Aorta (tissue), 5 donors: ENCODE measurements around the gene MAML3. TPM values are rescaled to one million over a fixed set of nuclear protein-coding genes. Genes with fewer than 3 reads are reported as not detected.

Source experiments
- ATAC-seq: fragments of 200-7000 bp; cut with Tn5 transposase; one replicate; pipeline ENCODE4 v1.9.1; 2022; ENCODE audit warnings: moderate library complexity; ENCODE audit not compliant: low FRiP score
- DNase-seq, 2 donors: peaks; one replicate each; pipeline ENCODE4 v3.0.0-alpha.2; 2020
- H3K27ac ChIP-seq, 2 donors: one replicate each; pipeline ENCODE4 v1.5.1; 2013; ENCODE audit warnings: low read length in 2 of 2, mild to moderate bottlenecking in 2 of 2, moderate library complexity in 2 of 2, control low read depth in 1 of 2, inconsistent platforms in 1 of 2, low read depth in 1 of 2
- H3K27me3 ChIP-seq, 2 donors: one replicate each; pipeline ENCODE4 v1.6.1; 2013; ENCODE audit warnings: control low read depth in 1 of 2, low read length in 1 of 2, mild to moderate bottlenecking in 1 of 2, moderate library complexity in 1 of 2; ENCODE audit not compliant: insufficient read depth in 2 of 2, control insufficient read depth in 1 of 2
- H3K36me3 ChIP-seq, 2 donors: one replicate each; pipeline ENCODE4 v1.6.1; 2013; ENCODE audit warnings: control low read depth in 1 of 2, low read length in 1 of 2, mild to moderate bottlenecking in 1 of 2; ENCODE audit not compliant: insufficient read depth in 2 of 2, control insufficient read depth in 1 of 2
- H3K4me1 ChIP-seq, 2 donors: one replicate each; pipeline ENCODE4 v1.6.1; 2013; ENCODE audit warnings: low read length in 2 of 2, control low read depth in 1 of 2, mild to moderate bottlenecking in 1 of 2, moderate library complexity in 1 of 2; ENCODE audit not compliant: insufficient read depth in 2 of 2, control insufficient read depth in 1 of 2
- H3K4me3 ChIP-seq, 2 donors: one replicate each; pipeline ENCODE4 v1.5.1; 2013; ENCODE audit warnings: low read length in 2 of 2, control low read depth in 1 of 2, mild to moderate bottlenecking in 1 of 2
- H3K9me3 ChIP-seq: one replicate; pipeline ENCODE4 v1.6.1; 2013; ENCODE audit warnings: mild to moderate bottlenecking, low read length; ENCODE audit not compliant: control insufficient read depth
- WGBS, 2 donors: extraction: QIAGEN DNeasy Blood & Tissue Kit; methylation state at CpG; one replicate each; pipeline ENCODE4 v1.1.7; 2013; 5-methylcytosine and 5-hydroxymethylcytosine counted together
- intact Hi-C, 2 donors: fragments of 100-400 bp; cut with DNase I; formaldehyde crosslinking; loops; one replicate each; pipeline versions ENCODE4 v1.14.2 to v1.15.0; 2022
- polyA plus RNA-seq, 2 donors: library from polyadenylated mRNA; stranded (reverse); fragments of 200-250 nt; gene quantifications; one replicate each; pipeline ENCODE4 v1.2.3, GENCODE V29; 2013
- total RNA-seq, 2 donors: library from RNA; stranded (reverse); fragmentation: NEBNext Ultra II Directional; extraction: Animal tissue kit (Norgen Biotek cat#: 25700); gene quantifications; one replicate each; pipeline ENCODE4 v1.2.1, GENCODE V29; 2021
- donor health status: healthy with polysubstance abuse.
- donor health status: Bipolar disorder and iron deficiency.
- donor health status: DM: no; HTN: no; CAD: no.
- donor health status: DM: no; HTN: no; CAD: no.
- donor health status: DM: yes; HTN: yes; CAD: no.

Gene MAML3
- total and polyA plus RNA-seq, 4 donors, result 0.79 to 10.5 (median 4.9) TPM

GRCh38 chr4:140076307-140076706, 77.7 kb downstream of the MAML3 start:
- Histone ChIP-seq H3K4me3 (no peak overlapping the region), H3K36me3 (no peaks in the 10 kb centered on the region), H3K27me3 (no peaks in the 10 kb centered on the region), H3K4me1 (peaks cover 0 to 3% of the 10 kb centered on the region in 2 donors), H3K27ac (no peak overlapping the region), H3K9me3 (no peaks in the 10 kb centered on the region)
- DNase-seq (no peak), ATAC-seq (no peak)
- intact Hi-C loops, result no loop called here
- WGBS, 2 donors, result 92 to 95% methylated on average over 2 of the region's 2 CpGs

GRCh38 chr4:140071806-140072205, 82.2 kb downstream of the MAML3 start:
- Histone ChIP-seq H3K36me3 (no peaks in the 10 kb centered on the region), H3K9me3 (no peaks in the 10 kb centered on the region), H3K27me3 (no peaks in the 10 kb centered on the region), H3K4me1 (peaks cover 0 to 3% of the 10 kb centered on the region in 2 donors), H3K4me3 (no peak overlapping the region), H3K27ac (no peak overlapping the region)
- DNase-seq (no peak), ATAC-seq (no peak)
- WGBS, 2 donors, result 41 to 49% methylated on average over 3 of the region's 3 CpGs
- intact Hi-C loops, result no loop called here

GRCh38 chr4:140070973-140071372, 83.0 kb downstream of the MAML3 start:
- intact Hi-C loops, result no loop called here
- no peak for ATAC-seq
- Histone ChIP-seq H3K4me1 (peaks cover 0 to 6% of the 10 kb centered on the region in 2 donors), H3K9me3 (no peaks in the 10 kb centered on the region), H3K4me3 (no peak overlapping the region), H3K27me3 (no peaks in the 10 kb centered on the region), H3K36me3 (no peaks in the 10 kb centered on the region), H3K27ac (no peak overlapping the region)
- WGBS, 2 donors, result 84 to 91% methylated on average over 6 of the region's 6 CpGs
- no peak for DNase-seq

GRCh38 chr4:140070366-140070765, 83.6 kb downstream of the MAML3 start:
- 93 to 97% methylated on average over 2 of the region's 2 CpGs for WGBS, 2 donors
- Histone ChIP-seq H3K9me3 (no peaks in the 10 kb centered on the region), H3K36me3 (no peaks in the 10 kb centered on the region), H3K27ac (no peak overlapping the region), H3K4me1 (peaks cover 0 to 6% of the 10 kb centered on the region in 2 donors), H3K4me3 (no peak overlapping the region), H3K27me3 (no peaks in the 10 kb centered on the region)
- no peak for DNase-seq
- ATAC-seq, result no peak
- intact Hi-C loops, result no loop called here

GRCh38 chr4:140069066-140069465, 84.9 kb downstream of the MAML3 start:
- peak; percentile 62 to 84 for DNase-seq
- no peak for ATAC-seq
- no peak overlapping the region for H3K27ac ChIP-seq
- 45 to 66% methylated on average over 2 of the region's 2 CpGs for WGBS, 2 donors
- intact Hi-C loops, result no loop called here
- peaks cover 0 to 6% of the 10 kb centered on the region in 2 donors for H3K4me1 ChIP-seq
- H3K36me3 ChIP-seq, result no peaks in the 10 kb centered on the region
- no peaks in the 10 kb centered on the region for H3K27me3 ChIP-seq
- no peak overlapping the region for H3K4me3 ChIP-seq
- H3K9me3 ChIP-seq, result no peaks in the 10 kb centered on the region

GRCh38 chr4:140068271-140068670, 85.7 kb downstream of the MAML3 start:
- DNase-seq, result no peak
- 91 to 93% methylated on average over 2 of the region's 2 CpGs for WGBS, 2 donors
- Histone ChIP-seq H3K9me3 (no peaks in the 10 kb centered on the region), H3K4me3 (no peak overlapping the region), H3K27ac (no peak overlapping the region), H3K27me3 (no peaks in the 10 kb centered on the region), H3K4me1 (peaks cover 0 to 6% of the 10 kb centered on the region in 2 donors), H3K36me3 (no peaks in the 10 kb centered on the region)
- intact Hi-C loops, result no loop called here
- ATAC-seq, result no peak

GRCh38 chr4:140066031-140066930, 87.7 kb downstream of the MAML3 start:
- intact Hi-C loops, result no loop called here
- DNase-seq (no peak), ATAC-seq (no peak)
- H3K4me1 ChIP-seq, result peaks cover 3% of the 10 kb centered on the region in 2 donors
- no peaks in the 10 kb centered on the region for H3K27me3 ChIP-seq
- no peaks in the 10 kb centered on the region for H3K9me3 ChIP-seq
- no peak overlapping the region for H3K4me3 ChIP-seq
- H3K27ac ChIP-seq, result no peak overlapping the region
- whole genome bisulfite sequencing, 2 donors, result 78 to 86% methylated on average over 3 of the region's 3 CpGs
- H3K36me3 ChIP-seq, result no peaks in the 10 kb centered on the region

GRCh38 chr4:140065393-140065792, 88.6 kb downstream of the MAML3 start:
- no peak for DNase-seq
- H3K27ac ChIP-seq, result no peak overlapping the region

GRCh38 chr4:140061659-140062289, 92.2 kb downstream of the MAML3 start:
- Histone ChIP-seq H3K27me3 (no peaks in the 10 kb centered on the region), H3K4me1 (peaks cover 3% of the 10 kb centered on the region in 2 donors), H3K27ac (no peak overlapping the region), H3K4me3 (no peak overlapping the region), H3K9me3 (no peaks in the 10 kb centered on the region), H3K36me3 (no peaks in the 10 kb centered on the region)
- ATAC-seq (no peak), DNase-seq (no peak)
- 93 to 95% methylated on average over 3 of the region's 3 CpGs for WGBS, 2 donors
- intact Hi-C loops, result no loop called here

More at GRCh38 chr4:140065393-140065792, 88.6 kb downstream of the MAML3 start:
- WGBS, 2 donors, result 53 to 60% methylated on average over 2 of the region's 2 CpGs
- no peaks in the 10 kb centered on the region for H3K36me3 ChIP-seq
- no peak for ATAC-seq
- H3K4me3 ChIP-seq, result no peak overlapping the region
- H3K4me1 ChIP-seq, result peaks cover 3% of the 10 kb centered on the region in 2 donors
- intact Hi-C loops, result no loop called here
- H3K27me3 ChIP-seq, result no peaks in the 10 kb centered on the region
- H3K9me3 ChIP-seq, result no peaks in the 10 kb centered on the region
